ENCODE measurements around the gene NUDT21. TPM values are rescaled to one million over a fixed set of nuclear protein-coding genes. Genes with fewer than 3 reads are reported as not detected.

NUDT21 gene
- 82.9 and 91.3 TPM in 2 replicates for total RNA-seq

GRCh38 chr16:56450986-56451752 lies at the start of gene NUDT21, which contains the start of gene OGFOD1:
Gene NUDT21 (minus strand): TSS chr16:56451332. CDS start chr16:56451202, 130 bp downstream.
Gene OGFOD1 (plus strand): TSS chr16:56451554. CDS start chr16:56451613, 59 bp downstream.

GRCh38 chr16:56425439-56425832 lies 25.7 kb downstream of the NUDT21 start, which contains the start of gene AMFR:
Gene AMFR (minus strand): TSS chr16:56425545. CDS start chr16:56425327, 218 bp downstream.

Other genes starting within 250 kb of the NUDT21 start
- 283 and 317 TPM in 2 replicates for gene AMFR, start 25.8 kb downstream of the NUDT21 start, total RNA-seq
- 42.3 and 73.3 TPM in 2 replicates for gene OGFOD1, start 222 bp upstream of the NUDT21 start, total RNA-seq
- 45.8 and 55.3 TPM in 2 replicates for gene BBS2, start 68.7 kb upstream of the NUDT21 start, total RNA-seq
- gene MT4, start 113.7 kb upstream of the NUDT21 start, total RNA-seq = not detected in 2 replicates
- gene MT3, start 138.2 kb upstream of the NUDT21 start, total RNA-seq = not detected in 2 replicates
- gene MT2A, start 157.3 kb upstream of the NUDT21 start, total RNA-seq = 8.3 and 11.2 TPM in 2 replicates
- gene MT1E, start 174.4 kb upstream of the NUDT21 start, total RNA-seq = 10.4 and 25.5 TPM in 2 replicates
- 0.43 and 0.54 TPM in 2 replicates for gene MT1M, start 181.3 kb upstream of the NUDT21 start, total RNA-seq
- gene MT1A, start 187.3 kb upstream of the NUDT21 start, total RNA-seq = 0.43 TPM in 1 of 2 replicates, not detected in the other
- not detected in 2 replicates for gene MT1B, start 200.6 kb upstream of the NUDT21 start, total RNA-seq
- 0.22 and 0.34 TPM in 2 replicates for gene MT1F, start 206.6 kb upstream of the NUDT21 start, total RNA-seq
- gene MT1G, start 216.7 kb upstream of the NUDT21 start, total RNA-seq = 0.22 TPM in 1 of 2 replicates, not detected in the other
- not detected in 2 replicates for gene MT1H, start 218.5 kb upstream of the NUDT21 start, total RNA-seq
- gene MT1X, start 231.1 kb upstream of the NUDT21 start, total RNA-seq = 8.6 and 8.7 TPM in 2 replicates